Epithelial cell of proximal tubule (primary cell): ENCODE measurements around the gene RER1. TPM values are rescaled to one million over a fixed set of nuclear protein-coding genes. Genes with fewer than 3 reads are reported as not detected.

ENCODE experiments used
- DNase-seq: peaks from one replicate; pipeline ENCODE4 v3.0.0-alpha.2; 2011; ENCODE audit warnings: low read depth
- H3K4me3 ChIP-seq: 2 replicates; pipeline ENCODE4 v1.5.1; 2011; ENCODE audit warnings: low read depth, mild to moderate bottlenecking, low read length
- total RNA-seq: library from RNA; depleted of rRNA; stranded (reverse); fragments of >200 nt; gene quantifications from 2 replicates; pipeline ENCODE4 v1.2.3, GENCODE V29; 2015
- TF ChIP-seq, protein P1 (sequence below): conservative IDR thresholded peaks from 2 replicates; pipeline ENCODE4 v1.5.1; 2012; ENCODE audit warnings: low read depth, mild to moderate bottlenecking, low read length

Gene RER1
- total RNA-seq, 1 donor from 2014 or later = 185 TPM

GRCh38 chr1:2345297-2346075 lies 46.2 kb upstream of the RER1 start:
- TF ChIP-seq, protein P1, sequence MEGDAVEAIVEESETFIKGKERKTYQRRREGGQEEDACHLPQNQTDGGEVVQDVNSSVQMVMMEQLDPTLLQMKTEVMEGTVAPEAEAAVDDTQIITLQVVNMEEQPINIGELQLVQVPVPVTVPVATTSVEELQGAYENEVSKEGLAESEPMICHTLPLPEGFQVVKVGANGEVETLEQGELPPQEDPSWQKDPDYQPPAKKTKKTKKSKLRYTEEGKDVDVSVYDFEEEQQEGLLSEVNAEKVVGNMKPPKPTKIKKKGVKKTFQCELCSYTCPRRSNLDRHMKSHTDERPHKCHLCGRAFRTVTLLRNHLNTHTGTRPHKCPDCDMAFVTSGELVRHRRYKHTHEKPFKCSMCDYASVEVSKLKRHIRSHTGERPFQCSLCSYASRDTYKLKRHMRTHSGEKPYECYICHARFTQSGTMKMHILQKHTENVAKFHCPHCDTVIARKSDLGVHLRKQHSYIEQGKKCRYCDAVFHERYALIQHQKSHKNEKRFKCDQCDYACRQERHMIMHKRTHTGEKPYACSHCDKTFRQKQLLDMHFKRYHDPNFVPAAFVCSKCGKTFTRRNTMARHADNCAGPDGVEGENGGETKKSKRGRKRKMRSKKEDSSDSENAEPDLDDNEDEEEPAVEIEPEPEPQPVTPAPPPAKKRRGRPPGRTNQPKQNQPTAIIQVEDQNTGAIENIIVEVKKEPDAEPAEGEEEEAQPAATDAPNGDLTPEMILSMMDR = no peak
- DNase-seq = no peak
- H3K4me3 ChIP-seq = no peak overlapping the region

- H3K4me3 ChIP-seq = no peak overlapping the region
- TF ChIP-seq, protein P1 = no peak
- DNase-seq = no peak
Measured at GRCh38 chr1:2346691-2347408, 44.8 kb upstream of the RER1 start.

- H3K4me3 ChIP-seq = no peak overlapping the region
- TF ChIP-seq, protein P1 = no peak
- DNase-seq = no peak
Measured at GRCh38 chr1:2347409-2347785, 44.2 kb upstream of the RER1 start.

DNA sequence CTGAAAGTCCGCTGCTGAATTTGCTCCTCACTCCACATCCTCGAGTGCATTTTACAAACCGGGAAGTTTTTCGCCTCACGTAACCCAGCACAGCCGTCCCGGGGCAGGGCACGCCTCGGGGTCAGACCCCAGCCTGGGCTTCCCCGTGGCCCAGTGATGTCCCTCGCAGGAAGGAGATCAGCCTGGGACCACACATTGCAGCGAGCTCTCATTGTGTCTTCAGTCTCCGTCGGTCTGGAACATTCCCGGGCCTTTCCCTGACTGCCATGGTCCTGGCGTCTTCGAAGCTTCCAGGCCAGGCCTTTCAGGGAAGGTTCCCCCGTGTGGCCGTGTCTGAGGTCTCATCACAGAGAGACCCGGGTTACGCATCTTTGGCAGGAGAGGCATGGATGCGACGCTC lies 43.7 kb upstream of the RER1 start:
- DNase-seq = no peak
- TF ChIP-seq, protein P1 = no peak
- no peak overlapping the region for H3K4me3 ChIP-seq

- no peak for DNase-seq
- TF ChIP-seq, protein P1 = no peak
- no peak overlapping the region for H3K4me3 ChIP-seq
Measured at GRCh38 chr1:2348346-2349325, 43.0 kb upstream of the RER1 start.

GRCh38 chr1:2349806-2350205 lies 41.8 kb upstream of the RER1 start:
- H3K4me3 ChIP-seq = no peak overlapping the region
- DNase-seq = no peak
- TF ChIP-seq, protein P1 = no peak
